NCI-H1436 treated with DMSO at 0.1 percent for 48 hours (cell line): Measurements from ENCODE around the gene POLR2J3.
"Not testable (repeated sequence)": the region's sequence is repeated elsewhere in the genome, so short reads cannot be mapped to it uniquely, and the experiment has no call there.

Source experiments
- DNase-seq: peaks from one replicate; lab custom pipeline; 2025; lab: John Stamatoyannopoulos, UW

Gene POLR2J3

GRCh38 chr7:102520797-102521196, 51.6 kb downstream of the POLR2J3 start:
- not testable (repeated sequence) for DNase-seq

GRCh38 chr7:102517550-102518147, 54.7 kb downstream of the POLR2J3 start, which contains the start of gene RASA4B:
Gene RASA4B, minus strand, starts transcription at chr7:102517777. Its CDS starts 67 bp downstream, at chr7:102517710.
- not testable (repeated sequence) for DNase-seq
